Heart left ventricle (tissue), 16 donors: ENCODE results near the gene GRB2. TPM values are rescaled to one million over a fixed set of nuclear protein-coding genes. Genes with fewer than 3 reads are reported as not detected.

Experiments
- ATAC-seq, 4 donors: fragments of 200-7000 bp; cut with Tn5 transposase; one replicate each; pipeline ENCODE4 v1.9.1; 2020 to 2022; ENCODE audit warnings: moderate library complexity in 4 of 4, mild to moderate bottlenecking in 3 of 4, moderate number of reproducible peaks in 1 of 4
- DNase-seq, 5 donors: peaks; one replicate each; pipeline ENCODE4 v3.0.0-alpha.2; 2020
- H3K27ac ChIP-seq, 12 donors: fragments of 200-600 bp; sonication (generic) in 4 of 12; one replicate each; pipeline versions ENCODE4 v1.5.0 to v1.8.0; 2016 to 2022; ENCODE audit warnings: mild to moderate bottlenecking in 2 of 12
- H3K27me3 ChIP-seq, 9 donors: fragments of 200-600 bp; sonication (generic) in 2 of 9; one replicate each; pipeline versions ENCODE4 v1.5.1 to v1.8.0; 2016 to 2022; ENCODE audit warnings: mild to moderate bottlenecking in 3 of 9
- H3K36me3 ChIP-seq, 9 donors: fragments of 200-600 bp; sonication (generic) in 2 of 9; one replicate each; pipeline versions ENCODE4 v1.5.0 to v1.8.0; 2018 to 2022; ENCODE audit warnings: mild to moderate bottlenecking in 2 of 9
- H3K4me1 ChIP-seq, 12 donors: fragments of 200-600 bp; sonication (generic) in 4 of 12; one replicate each; pipeline versions ENCODE4 v1.5.0 to v1.8.0; 2016 to 2022; ENCODE audit warnings: mild to moderate bottlenecking in 3 of 12
- H3K4me3 ChIP-seq, 12 donors: fragments of 200-600 bp; sonication (generic) in 4 of 12; one replicate each; pipeline versions ENCODE4 v1.5.0 to v1.8.0; 2017 to 2022; ENCODE audit warnings: mild to moderate bottlenecking in 9 of 12, moderate library complexity in 4 of 12
- H3K9me3 ChIP-seq, 12 donors: fragments of 200-600 bp; sonication (generic) in 4 of 12; one replicate each; pipeline versions ENCODE4 v1.5.0 to v1.8.0; 2016 to 2022; ENCODE audit warnings: mild to moderate bottlenecking in 1 of 12
- CTCF ChIP-seq, 12 donors: fragments of 200-600 bp; sonication (generic) in 4 of 12; IDR thresholded peaks; one replicate each; pipeline versions ENCODE4 v1.5.0 to v1.8.0; 2018 to 2022; ENCODE audit warnings: antibody characterized with exemption in 12 of 12, mild to moderate bottlenecking in 5 of 12
- POLR2A ChIP-seq, 2 donors: fragments of 450-650 bp; IDR thresholded peaks; one replicate each; pipeline ENCODE4 v1.6.1; 2017; ENCODE audit warnings: antibody characterized with exemption in 2 of 2, mild to moderate bottlenecking in 2 of 2, moderate library complexity in 2 of 2
- WGBS, 4 donors: extraction: QIAGEN DNeasy Blood & Tissue Kit in 2 of 4; methylation state at CpG; one replicate each; pipeline versions ENCODE4 v1.1.5 to v1.1.7; 2013 to 2018; 5-methylcytosine and 5-hydroxymethylcytosine counted together
- intact Hi-C, 10 donors: fragments of 100-400 bp; cut with DNase I; formaldehyde crosslinking; loops; one replicate each; pipeline versions ENCODE4 v1.11.1 to v1.14.2; 2022
- polyA plus RNA-seq, 2 donors: library from polyadenylated mRNA; stranded (reverse); fragments of 200-250 nt; gene quantifications; one replicate each; pipeline ENCODE4 v1.2.3, GENCODE V29; 2013
- total RNA-seq, 9 donors: library from RNA; depleted of rRNA in 2 of 9; stranded (reverse); fragments of >200 nt in 2 of 9; fragmentation: NEBNext Ultra II Directional in 3 of 9; extraction: Animal tissue kit (Norgen Biotek cat#: 25700) in 3 of 9; gene quantifications; one replicate each; pipeline versions ENCODE4 v1.1.0 to v1.2.4, GENCODE V29; 2016 to 2023
- donor health status: ischemic (EF 13 %, LVEDD 7.1; RV severe dilation, severe dysfunction).
- donor health status: healthy with polysubstance abuse.
- donor health status: DM: no; HTN: yes; CAD: no.
- donor health status: DM: no; HTN: no; CAD: no.
- donor health status: ischemic (EF 25% LVEDD 6.9; RV normal size, moderate dysfunction).
- donor health status: ischemic (EF 25% LVEDD 5.7; RV mildly dilated, moderate dysfunction).
- donor health status: healthy.
- donor health status: DM: yes; HTN: yes; CAD: no.
- donor health status: ischemic (EF 35%, LVEDD 5.7; RV mildly dilated, moderate dysfunction).
- donor health status: nonischemic (EF 11% LVEDD 7.7; RV severe dilation, severe dysfunction).
- donor health status: DM: yes; HTN: yes; CAD: no.
- donor health status: PGD.
- donor health status: ischemic (EF 29% LVEDD 5.4; RV normal size, mild dysfunction).
- donor health status: nonischemic (EF 23%, LVEDD 6.1; RV moderate dilation, normal function).

Gene GRB2
- total and polyA plus RNA-seq, 11 donors = 24.5 to 145 (median 67.7) TPM

DNA sequence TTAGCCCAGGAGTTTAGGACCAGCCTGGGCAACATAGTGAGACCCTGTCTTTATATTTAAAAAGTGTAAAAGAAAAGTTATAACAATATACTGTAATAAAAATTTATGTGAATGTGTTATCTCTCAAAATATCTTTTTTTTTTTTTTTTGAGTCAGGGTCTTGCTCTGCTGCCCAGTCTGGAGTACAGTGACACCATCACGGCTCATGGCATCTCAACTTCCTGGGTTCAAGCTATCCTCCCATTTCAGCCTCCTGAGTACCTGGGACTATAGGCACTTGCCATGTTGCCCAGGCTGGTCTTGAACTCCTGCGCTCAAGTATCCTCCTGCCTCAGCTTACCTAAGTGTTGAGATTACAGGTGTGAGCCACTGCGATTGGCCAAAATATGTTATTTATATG, 70.8 kb downstream of the GRB2 start:
- ATAC-seq (no peak), DNase-seq (no peak)
- Histone ChIP-seq H3K4me1 (peaks cover 0 to 79% (median 7%) of the 10 kb centered on the region in 12 donors), H3K4me3 (no peak overlapping the region), H3K36me3 (peaks cover 0 to 28% (median 3%) of the 10 kb centered on the region in 9 donors), H3K9me3 (no peaks in the 10 kb centered on the region), H3K27ac (no peak overlapping the region), H3K27me3 (no peaks in the 10 kb centered on the region)
- intact Hi-C loops = loop anchor here in 1 of 10 donors (10.0 kb wide), 1 partner anchor 60 kb away; the partner anchor contains the start of gene MIF4GD
- TF ChIP-seq CTCF (IDR thresholded peaks at IDR 0.05) (no peak), POLR2A (IDR thresholded peaks at IDR 0.05) (no peak)
- 98 to 99% (median 98%) methylated on average over 3 of the region's 3 CpGs for WGBS, 4 donors

DNA sequence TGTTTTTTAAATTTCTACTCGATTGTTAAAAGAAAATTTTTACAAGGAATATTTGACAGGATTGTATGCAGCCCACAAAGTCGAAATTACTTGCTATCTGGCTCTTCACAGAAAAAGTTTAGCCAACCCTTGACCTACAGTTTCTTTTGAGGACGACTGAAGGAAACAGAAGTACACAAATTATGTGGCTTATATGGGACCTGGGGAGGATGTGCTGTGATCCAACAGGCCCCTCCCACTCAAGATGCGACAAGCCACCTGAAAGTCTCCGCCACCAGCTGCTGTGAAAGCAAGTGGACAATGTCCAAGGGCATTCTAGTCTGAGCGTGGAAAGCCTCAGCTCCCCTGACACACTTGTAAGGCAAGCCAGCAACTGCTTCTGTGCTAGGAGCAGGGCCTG, 73.8 kb downstream of the GRB2 start:
- peak overlapping the region in 4 of 12 donors; percentile 3 to 30 (median 16) for H3K27ac ChIP-seq
- no peak overlapping the region for H3K4me3 ChIP-seq
- WGBS, 4 donors = 66 to 71% (median 69%) methylated on average over 6 of the region's 6 CpGs
- intact Hi-C loops = loop anchor here in 1 of 10 donors (10.0 kb wide), 1 partner anchor 57 kb away; the partner anchor contains the start of gene MIF4GD
- no peak for DNase-seq
- ATAC-seq = no peak
- no peak for TF ChIP-seq CTCF (IDR thresholded peaks at IDR 0.05)
- no peak for TF ChIP-seq POLR2A (IDR thresholded peaks at IDR 0.05)
- peaks cover 0 to 68% (median 1%) of the 10 kb centered on the region in 12 donors for H3K4me1 ChIP-seq
- H3K36me3 ChIP-seq = peaks cover 0 to 32% (median 3%) of the 10 kb centered on the region in 9 donors
- H3K27me3 ChIP-seq = no peaks in the 10 kb centered on the region
- no peaks in the 10 kb centered on the region for H3K9me3 ChIP-seq

- Histone ChIP-seq H3K4me3 (no peak overlapping the region), H3K27me3 (no peaks in the 10 kb centered on the region), H3K36me3 (peaks cover 0 to 52% (median 10%) of the 10 kb centered on the region in 9 donors), H3K9me3 (no peaks in the 10 kb centered on the region), H3K4me1 (peaks cover 3 to 74% (median 15%) of the 10 kb centered on the region in 12 donors), H3K27ac (peak overlapping the region in 1 of 12 donors; percentile 88)
- intact Hi-C loops = loop anchor here in 3 of 10 donors (10.0 kb wide), 2 partner anchors 187 to 197 kb away; partner anchors contain the start of genes LLGL2 (in 2 of the 3), CASKIN2 (in 1 of the 3) and TSEN54 (in 1 of the 3)
- DNase-seq = no peak
- TF ChIP-seq CTCF (IDR thresholded peaks at IDR 0.05) (no peak), POLR2A (IDR thresholded peaks at IDR 0.05) (no peak)
- no peak for ATAC-seq
- 66 to 82% (median 79%) methylated on average over 2 of the region's 2 CpGs for WGBS, 4 donors
These were observed 77.7 kb downstream of the GRB2 start for GRCh38 chr17:75327757-75328156.

GRCh38 chr17:75326226-75326848, 79.1 kb downstream of the GRB2 start:
- H3K4me3 ChIP-seq = peak overlapping the region in 1 of 12 donors; percentile 5
- H3K36me3 ChIP-seq = peaks cover 0 to 56% (median 12%) of the 10 kb centered on the region in 9 donors
- ATAC-seq (peak in 2 of 4 donors; percentile 38 to 50), DNase-seq (no peak)
- TF ChIP-seq POLR2A (IDR thresholded peaks at IDR 0.05) (no peak), CTCF (IDR thresholded peaks at IDR 0.05) (no peak)
- intact Hi-C loops = loop anchor here in 3 of 10 donors (10.0 kb wide), 2 partner anchors 188 to 198 kb away; partner anchors contain the start of genes LLGL2 (in 2 of the 3), CASKIN2 (in 1 of the 3) and TSEN54 (in 1 of the 3)
- H3K9me3 ChIP-seq = no peaks in the 10 kb centered on the region
- H3K27ac ChIP-seq = peak overlapping the region in 11 of 12 donors; percentile 17 to 88 (median 44)
- H3K27me3 ChIP-seq = no peaks in the 10 kb centered on the region
- 48 to 59% (median 52%) methylated on average over 5 of the region's 5 CpGs for WGBS, 4 donors
- peaks cover 3 to 63% (median 14%) of the 10 kb centered on the region in 12 donors for H3K4me1 ChIP-seq
